Measurements from ENCODE around the gene DLGAP1.

DNA sequence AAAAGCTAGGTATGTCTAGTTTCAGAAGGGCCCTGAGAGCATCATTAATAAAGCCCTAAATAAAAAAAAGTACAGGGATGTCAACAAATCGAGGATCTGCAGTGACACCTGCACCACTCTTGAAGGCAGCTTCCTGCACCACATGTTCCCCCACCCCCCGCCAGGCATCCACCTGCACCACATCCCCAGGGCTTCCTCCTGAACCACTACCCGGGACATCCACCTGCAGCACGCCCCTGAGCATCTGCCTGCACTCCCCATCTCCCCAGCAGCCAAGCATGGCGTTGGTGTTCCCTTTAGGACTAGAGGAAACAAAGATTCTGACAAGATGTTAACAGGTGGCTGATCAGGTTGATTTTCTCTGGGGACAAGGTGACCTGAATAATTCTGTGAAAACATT, 55.2 kb downstream of the DLGAP1 start:
- TF ChIP-seq, protein P1, sequence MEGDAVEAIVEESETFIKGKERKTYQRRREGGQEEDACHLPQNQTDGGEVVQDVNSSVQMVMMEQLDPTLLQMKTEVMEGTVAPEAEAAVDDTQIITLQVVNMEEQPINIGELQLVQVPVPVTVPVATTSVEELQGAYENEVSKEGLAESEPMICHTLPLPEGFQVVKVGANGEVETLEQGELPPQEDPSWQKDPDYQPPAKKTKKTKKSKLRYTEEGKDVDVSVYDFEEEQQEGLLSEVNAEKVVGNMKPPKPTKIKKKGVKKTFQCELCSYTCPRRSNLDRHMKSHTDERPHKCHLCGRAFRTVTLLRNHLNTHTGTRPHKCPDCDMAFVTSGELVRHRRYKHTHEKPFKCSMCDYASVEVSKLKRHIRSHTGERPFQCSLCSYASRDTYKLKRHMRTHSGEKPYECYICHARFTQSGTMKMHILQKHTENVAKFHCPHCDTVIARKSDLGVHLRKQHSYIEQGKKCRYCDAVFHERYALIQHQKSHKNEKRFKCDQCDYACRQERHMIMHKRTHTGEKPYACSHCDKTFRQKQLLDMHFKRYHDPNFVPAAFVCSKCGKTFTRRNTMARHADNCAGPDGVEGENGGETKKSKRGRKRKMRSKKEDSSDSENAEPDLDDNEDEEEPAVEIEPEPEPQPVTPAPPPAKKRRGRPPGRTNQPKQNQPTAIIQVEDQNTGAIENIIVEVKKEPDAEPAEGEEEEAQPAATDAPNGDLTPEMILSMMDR (IDR thresholded peaks at IDR 0.05 in 2 of 3, conservative IDR thresholded peaks at IDR 0.05 in 1 of 3; ENCODE audit: control insufficient read depth in 2 of 3, extremely low read depth in 1 of 3, insufficient read depth in 1 of 3, low read depth in 3 of 3, low read length in 3 of 3) = no peak
- no peak for TF ChIP-seq SRF (IDR thresholded peaks at IDR 0.05; ENCODE audit: low read depth in 2 of 2, low read length in 2 of 2)
- TF ChIP-seq ZNF217 (IDR thresholded peaks at IDR 0.05) = no peak
- no peak for TF ChIP-seq KDM1A (IDR thresholded peaks at IDR 0.05; ENCODE audit: borderline replicate concordance)
- TF ChIP-seq, protein P2, sequence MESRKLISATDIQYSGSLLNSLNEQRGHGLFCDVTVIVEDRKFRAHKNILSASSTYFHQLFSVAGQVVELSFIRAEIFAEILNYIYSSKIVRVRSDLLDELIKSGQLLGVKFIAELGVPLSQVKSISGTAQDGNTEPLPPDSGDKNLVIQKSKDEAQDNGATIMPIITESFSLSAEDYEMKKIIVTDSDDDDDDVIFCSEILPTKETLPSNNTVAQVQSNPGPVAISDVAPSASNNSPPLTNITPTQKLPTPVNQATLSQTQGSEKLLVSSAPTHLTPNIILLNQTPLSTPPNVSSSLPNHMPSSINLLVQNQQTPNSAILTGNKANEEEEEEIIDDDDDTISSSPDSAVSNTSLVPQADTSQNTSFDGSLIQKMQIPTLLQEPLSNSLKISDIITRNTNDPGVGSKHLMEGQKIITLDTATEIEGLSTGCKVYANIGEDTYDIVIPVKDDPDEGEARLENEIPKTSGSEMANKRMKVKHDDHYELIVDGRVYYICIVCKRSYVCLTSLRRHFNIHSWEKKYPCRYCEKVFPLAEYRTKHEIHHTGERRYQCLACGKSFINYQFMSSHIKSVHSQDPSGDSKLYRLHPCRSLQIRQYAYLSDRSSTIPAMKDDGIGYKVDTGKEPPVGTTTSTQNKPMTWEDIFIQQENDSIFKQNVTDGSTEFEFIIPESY (IDR thresholded peaks at IDR 0.05) = no peak
- TF ChIP-seq MXI1 (IDR thresholded peaks at IDR 0.05; ENCODE audit: low read depth, low read length) = no peak
- no peak for TF ChIP-seq RAD21 (IDR thresholded peaks at IDR 0.05; ENCODE audit: insufficient read depth, low read depth, low read length)
- TF ChIP-seq EGR1 (IDR thresholded peaks at IDR 0.05; ENCODE audit: borderline replicate concordance in 1 of 2, low read depth in 2 of 2, low read length in 2 of 2) = no peak
- TF ChIP-seq SPI1 (IDR thresholded peaks at IDR 0.05; ENCODE audit: borderline replicate concordance, insufficient read depth, low read depth, low read length) = no peak
- no peak for TF ChIP-seq MYC (IDR thresholded peaks at IDR 0.05; ENCODE audit: insufficient read depth, insufficient read length, insufficient replicate concordance, low read length, severe bottlenecking)
- no peak for TF ChIP-seq SIX5 (IDR thresholded peaks at IDR 0.05; ENCODE audit: low read depth, low read length, severe bottlenecking)
- TF ChIP-seq, protein P3, sequence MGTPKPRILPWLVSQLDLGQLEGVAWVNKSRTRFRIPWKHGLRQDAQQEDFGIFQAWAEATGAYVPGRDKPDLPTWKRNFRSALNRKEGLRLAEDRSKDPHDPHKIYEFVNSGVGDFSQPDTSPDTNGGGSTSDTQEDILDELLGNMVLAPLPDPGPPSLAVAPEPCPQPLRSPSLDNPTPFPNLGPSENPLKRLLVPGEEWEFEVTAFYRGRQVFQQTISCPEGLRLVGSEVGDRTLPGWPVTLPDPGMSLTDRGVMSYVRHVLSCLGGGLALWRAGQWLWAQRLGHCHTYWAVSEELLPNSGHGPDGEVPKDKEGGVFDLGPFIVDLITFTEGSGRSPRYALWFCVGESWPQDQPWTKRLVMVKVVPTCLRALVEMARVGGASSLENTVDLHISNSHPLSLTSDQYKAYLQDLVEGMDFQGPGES (IDR thresholded peaks at IDR 0.05) = no peak
- no peak for TF ChIP-seq MTA2 (IDR thresholded peaks at IDR 0.05; ENCODE audit: low read depth)
